OCI-LY3 (cell line): Measurements from ENCODE around the gene CEP68.

Source experiments
- H2AFZ ChIP-seq: fragments of 200-600, 300-600 bp; shearing (Covaris generic); 2 replicates; pipeline ENCODE4 v1.6.0; 2014; ENCODE audit warnings: antibody characterized with exemption, low read depth, low read length
- H3K27ac ChIP-seq: fragments of 200-600, 300-600 bp; sonication (generic); 2 replicates; pipeline ENCODE4 v1.5.1; 2014; ENCODE audit warnings: mild to moderate bottlenecking, low read length, moderate library complexity, mixed read lengths
- H3K27me3 ChIP-seq: fragments of 200-600, 300-600 bp; sonication (generic); 2 replicates; pipeline ENCODE4 v1.6.1; 2014; ENCODE audit warnings: low read depth, low read length, mixed read lengths
- H3K36me3 ChIP-seq: fragments of 200-600, 300-600 bp; sonication (generic); replicated peaks from 2 replicates; pipeline ENCODE3; 2014; ENCODE audit warnings: low read depth, low read length, mixed read lengths
- H3K4me1 ChIP-seq: fragments of 300-600, 200-600 bp; sonication (generic); 2 replicates; pipeline ENCODE4 v1.6.1; 2014; ENCODE audit warnings: low read length, mixed read lengths
- H3K4me2 ChIP-seq: fragments of 200-600, 300-600 bp; sonication (generic); 2 replicates; pipeline ENCODE4 v1.6.1; 2014; ENCODE audit warnings: low read length, mixed read lengths
- H3K4me3 ChIP-seq: fragments of 300-600, 200-600 bp; sonication (generic); 2 replicates; pipeline ENCODE4 v1.5.1; 2014; ENCODE audit warnings: antibody characterized with exemption, mild to moderate bottlenecking, low read length, moderate library complexity
- H3K79me2 ChIP-seq: fragments of 300-600, 200-600 bp; shearing (Covaris generic); 2 replicates; pipeline ENCODE4 v1.6.1; 2014; ENCODE audit warnings: mild to moderate bottlenecking, low read length, mixed read lengths
- H3K9ac ChIP-seq: fragments of 300-600, 200-600 bp; shearing (Covaris generic); 2 replicates; pipeline ENCODE4 v1.6.0; 2014; ENCODE audit warnings: mild to moderate bottlenecking, low read length, moderate library complexity
- H3K9me3 ChIP-seq: fragments of 200-600, 300-600 bp; shearing (Covaris generic); 2 replicates; pipeline ENCODE4 v1.6.1; 2014; ENCODE audit warnings: low read length, mixed read lengths; ENCODE audit not compliant: insufficient read depth
- H4K20me1 ChIP-seq: fragments of 200-600, 300-600 bp; sonication (generic); 2 replicates; pipeline ENCODE4 v1.6.1; 2016; ENCODE audit warnings: low read length, mixed read lengths; ENCODE audit not compliant: insufficient read depth
- EZH2phosphoT487 ChIP-seq: fragments of 200-600 bp; shearing (Covaris generic); IDR thresholded peaks from 2 replicates; pipeline ENCODE4 v1.6.1; 2018; ENCODE audit warnings: antibody characterized with exemption, mixed run types, low read depth
- TF ChIP-seq, protein P1 (sequence below): fragments of 200-600, 300-600 bp; sonication (generic); IDR thresholded peaks from 2 replicates; pipeline ENCODE4 v1.5.1; 2014; ENCODE audit warnings: antibody characterized with exemption, low read length, low read depth

The CEP68 gene

DNA sequence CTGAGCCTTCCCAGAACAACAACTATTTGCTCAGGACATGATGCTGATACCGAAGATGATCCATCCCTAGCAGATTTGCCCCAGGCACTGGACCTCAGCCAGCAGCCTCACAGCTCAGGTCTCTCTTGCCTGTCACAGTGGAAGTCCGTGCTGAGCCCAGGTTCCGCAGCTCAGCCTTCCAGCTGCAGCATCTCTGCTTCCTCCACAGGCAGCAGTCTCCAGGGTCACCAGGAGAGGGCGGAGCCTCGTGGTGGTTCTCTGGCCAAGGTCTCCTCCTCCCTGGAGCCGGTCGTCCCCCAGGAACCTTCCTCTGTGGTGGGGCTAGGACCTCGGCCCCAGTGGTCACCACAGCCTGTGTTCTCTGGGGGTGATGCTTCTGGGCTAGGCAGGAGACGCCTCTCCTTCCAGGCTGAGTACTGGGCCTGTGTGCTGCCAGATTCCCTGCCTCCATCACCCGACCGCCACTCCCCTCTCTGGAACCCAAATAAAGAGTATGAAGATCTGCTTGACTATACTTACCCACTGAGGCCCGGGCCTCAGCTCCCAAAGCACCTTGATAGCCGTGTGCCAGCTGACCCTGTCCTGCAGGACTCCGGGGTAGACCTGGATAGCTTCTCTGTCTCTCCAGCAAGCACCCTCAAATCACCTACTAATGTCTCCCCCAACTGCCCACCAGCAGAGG, 15.4 kb downstream of the CEP68 start:
- peaks cover 15% of the 10 kb centered on the region for H3K4me1 ChIP-seq
- no peaks in the 10 kb centered on the region for H3K27me3 ChIP-seq
- H3K4me2 ChIP-seq = no peak overlapping the region
- no peak overlapping the region for H3K4me3 ChIP-seq
- no peak overlapping the region for H3K27ac ChIP-seq
- no peak overlapping the region for H2AFZ ChIP-seq
- no peak overlapping the region for H3K9ac ChIP-seq
- H3K36me3 ChIP-seq = peaks cover 43% of the 10 kb centered on the region
- H3K79me2 ChIP-seq = no peaks in the 10 kb centered on the region
- H3K9me3 ChIP-seq = no peaks in the 10 kb centered on the region
- peaks cover 33% of the 10 kb centered on the region for H4K20me1 ChIP-seq
- TF ChIP-seq, protein P1, sequence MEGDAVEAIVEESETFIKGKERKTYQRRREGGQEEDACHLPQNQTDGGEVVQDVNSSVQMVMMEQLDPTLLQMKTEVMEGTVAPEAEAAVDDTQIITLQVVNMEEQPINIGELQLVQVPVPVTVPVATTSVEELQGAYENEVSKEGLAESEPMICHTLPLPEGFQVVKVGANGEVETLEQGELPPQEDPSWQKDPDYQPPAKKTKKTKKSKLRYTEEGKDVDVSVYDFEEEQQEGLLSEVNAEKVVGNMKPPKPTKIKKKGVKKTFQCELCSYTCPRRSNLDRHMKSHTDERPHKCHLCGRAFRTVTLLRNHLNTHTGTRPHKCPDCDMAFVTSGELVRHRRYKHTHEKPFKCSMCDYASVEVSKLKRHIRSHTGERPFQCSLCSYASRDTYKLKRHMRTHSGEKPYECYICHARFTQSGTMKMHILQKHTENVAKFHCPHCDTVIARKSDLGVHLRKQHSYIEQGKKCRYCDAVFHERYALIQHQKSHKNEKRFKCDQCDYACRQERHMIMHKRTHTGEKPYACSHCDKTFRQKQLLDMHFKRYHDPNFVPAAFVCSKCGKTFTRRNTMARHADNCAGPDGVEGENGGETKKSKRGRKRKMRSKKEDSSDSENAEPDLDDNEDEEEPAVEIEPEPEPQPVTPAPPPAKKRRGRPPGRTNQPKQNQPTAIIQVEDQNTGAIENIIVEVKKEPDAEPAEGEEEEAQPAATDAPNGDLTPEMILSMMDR = no peak
- TF ChIP-seq EZH2phosphoT487 = no peak

DNA sequence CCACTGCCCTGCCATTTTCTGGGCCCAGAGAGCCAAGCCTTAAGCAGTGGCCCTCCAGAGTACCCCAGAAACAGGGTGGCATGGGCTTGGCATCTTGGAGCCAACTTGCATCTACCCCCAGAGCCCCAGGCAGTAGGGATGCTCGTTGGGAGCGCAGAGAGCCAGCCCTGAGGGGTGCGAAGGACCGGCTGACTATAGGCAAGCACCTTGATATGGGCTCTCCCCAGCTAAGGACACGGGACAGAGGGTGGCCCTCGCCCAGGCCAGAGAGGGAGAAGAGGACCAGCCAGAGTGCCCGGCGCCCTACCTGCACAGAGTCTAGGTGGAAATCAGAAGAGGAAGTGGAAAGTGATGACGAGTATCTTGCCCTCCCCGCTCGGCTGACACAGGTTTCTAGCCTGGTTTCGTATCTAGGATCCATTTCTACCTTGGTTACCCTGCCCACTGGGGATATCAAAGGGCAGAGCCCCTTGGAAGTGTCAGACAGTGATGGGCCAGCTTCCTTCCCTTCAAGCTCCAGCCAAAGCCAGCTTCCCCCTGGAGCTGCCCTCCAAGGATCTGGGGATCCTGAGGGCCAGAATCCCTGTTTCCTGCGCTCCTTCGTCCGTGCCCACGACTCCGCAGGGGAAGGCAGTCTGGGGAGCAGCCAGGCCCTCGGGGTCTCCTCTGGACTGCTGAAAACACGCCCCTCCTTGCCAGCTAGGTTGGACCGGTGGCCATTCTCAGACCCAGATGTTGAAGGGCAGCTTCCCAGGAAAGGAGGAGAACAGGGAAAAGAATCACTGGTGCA, 16.2 kb downstream of the CEP68 start:
- TF ChIP-seq EZH2phosphoT487 = no peak
- TF ChIP-seq, protein P1 = no peak
- Histone ChIP-seq H3K27me3 (no peaks in the 10 kb centered on the region), H2AFZ (no peak overlapping the region), H3K4me1 (peaks cover 15% of the 10 kb centered on the region), H3K27ac (no peak overlapping the region), H3K9me3 (no peaks in the 10 kb centered on the region), H3K4me2 (peak overlapping the region; percentile 36), H3K36me3 (peaks cover 45% of the 10 kb centered on the region), H3K4me3 (no peak overlapping the region), H4K20me1 (peaks cover 33% of the 10 kb centered on the region), H3K79me2 (no peaks in the 10 kb centered on the region), H3K9ac (no peak overlapping the region)

DNA sequence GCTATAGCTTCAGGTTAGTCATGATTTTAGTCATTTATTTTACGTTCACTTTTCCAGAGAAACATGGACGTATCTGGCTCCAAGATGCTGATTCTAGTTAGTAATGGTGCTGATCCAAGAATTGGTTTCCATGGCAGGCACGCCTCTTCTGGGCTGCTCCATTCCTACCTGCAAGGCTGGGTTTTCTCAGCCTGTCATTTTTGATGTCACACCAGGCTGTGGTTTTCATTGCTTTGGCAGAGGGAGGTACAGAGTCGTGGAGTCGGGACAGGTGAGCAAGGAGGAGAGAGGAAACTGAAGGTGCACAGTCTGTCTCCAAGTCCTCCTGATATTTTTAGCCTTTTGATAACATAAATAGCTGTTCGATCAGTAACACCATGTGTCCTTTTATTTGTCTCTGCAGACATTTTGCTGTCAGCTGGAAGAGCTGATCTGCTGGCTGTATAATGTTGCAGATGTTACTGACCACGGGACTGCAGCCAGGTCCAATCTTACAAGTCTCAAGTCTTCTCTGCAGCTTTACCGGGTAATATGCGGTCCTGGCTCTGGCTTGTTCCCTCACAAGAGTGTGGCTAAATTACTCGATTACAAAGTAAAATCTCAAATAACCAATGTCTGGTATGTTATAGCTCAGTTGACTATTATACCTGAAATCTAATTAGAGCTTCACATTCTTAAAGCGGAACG, 17.8 kb downstream of the CEP68 start:
- peaks cover 58% of the 10 kb centered on the region for H3K36me3 ChIP-seq
- H3K4me1 ChIP-seq = peaks cover 13% of the 10 kb centered on the region
- peaks cover 29% of the 10 kb centered on the region for H4K20me1 ChIP-seq
- H2AFZ ChIP-seq = no peak overlapping the region
- H3K27ac ChIP-seq = no peak overlapping the region
- no peak overlapping the region for H3K9ac ChIP-seq
- TF ChIP-seq, protein P1 = no peak
- TF ChIP-seq EZH2phosphoT487 = no peak
- H3K79me2 ChIP-seq = no peaks in the 10 kb centered on the region
- no peaks in the 10 kb centered on the region for H3K27me3 ChIP-seq
- H3K9me3 ChIP-seq = no peaks in the 10 kb centered on the region
- no peak overlapping the region for H3K4me3 ChIP-seq
- H3K4me2 ChIP-seq = no peak overlapping the region

DNA sequence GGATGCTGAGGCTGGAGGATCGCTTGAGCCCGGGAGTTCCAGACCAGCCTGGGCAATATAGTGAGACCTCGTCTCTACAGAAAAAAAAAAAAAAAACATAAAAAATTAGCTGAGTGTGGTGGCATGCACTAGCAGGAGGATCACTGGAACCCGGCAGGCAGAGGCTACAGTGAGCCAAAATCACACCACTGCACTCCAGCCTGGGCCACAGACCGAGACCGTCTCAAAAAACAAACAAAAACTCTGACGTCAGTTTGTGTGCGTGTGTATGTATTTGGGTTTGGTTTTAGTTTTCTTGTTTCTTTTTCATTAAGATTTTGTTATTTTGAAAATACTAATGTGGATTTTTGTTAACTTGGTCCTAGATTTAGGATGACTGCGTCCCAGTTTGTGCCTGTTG, 19.0 kb downstream of the CEP68 start:
- H2AFZ ChIP-seq = no peak overlapping the region
- H3K9ac ChIP-seq = no peak overlapping the region
- no peak overlapping the region for H3K4me3 ChIP-seq
- H3K79me2 ChIP-seq = no peaks in the 10 kb centered on the region
- no peak for TF ChIP-seq EZH2phosphoT487
- TF ChIP-seq, protein P1 = no peak
- H3K27me3 ChIP-seq = no peaks in the 10 kb centered on the region
- H3K9me3 ChIP-seq = no peaks in the 10 kb centered on the region
- H4K20me1 ChIP-seq = peaks cover 25% of the 10 kb centered on the region
- no peak overlapping the region for H3K27ac ChIP-seq
- peaks cover 64% of the 10 kb centered on the region for H3K36me3 ChIP-seq
- H3K4me2 ChIP-seq = no peak overlapping the region
- peaks cover 13% of the 10 kb centered on the region for H3K4me1 ChIP-seq
